Thoracic aorta (tissue), 2 donors: ENCODE results near the gene CDK3. TPM values are rescaled to one million over a fixed set of nuclear protein-coding genes. Genes with fewer than 3 reads are reported as not detected.

Source experiments
- ATAC-seq: fragments of 150-250 bp; one replicate; pipeline ENCODE4 v1.8.0; 2017; ENCODE audit warnings: low read depth; ENCODE audit not compliant: insufficient number of reproducible peaks, low FRiP score
- DNase-seq: peaks from one replicate; pipeline ENCODE4 v3.0.0-alpha.2; 2020; ENCODE audit warnings: low spot score
- H3K27ac ChIP-seq, 2 donors: fragments of 200-600 bp; sonication (generic); 1 replicate in 1 of 2; 2 replicates in 1 of 2; pipeline ENCODE4 v1.5.1; 2016; ENCODE audit warnings: mild to moderate bottlenecking in 2 of 2, moderate library complexity in 2 of 2
- H3K27me3 ChIP-seq: fragments of 200-600 bp; sonication (generic); replicated peaks from 2 replicates; pipeline ENCODE4 v1.6.0; 2016; ENCODE audit warnings: mild to moderate bottlenecking; ENCODE audit not compliant: insufficient read depth
- H3K36me3 ChIP-seq: fragments of 200-600 bp; sonication (generic); one replicate; pipeline ENCODE4 v1.5.1; 2016
- H3K4me1 ChIP-seq, 2 donors: fragments of 200-600 bp; sonication (generic); 1 replicate in 1 of 2; 2 replicates in 1 of 2; pipeline versions ENCODE4 v1.5.1 to v1.6.0; 2016; ENCODE audit warnings: low read depth in 2 of 2, mild to moderate bottlenecking in 1 of 2; ENCODE audit not compliant: control insufficient read depth in 1 of 2
- H3K4me3 ChIP-seq: fragments of 200-600 bp; sonication (generic); 2 replicates; pipeline ENCODE4 v1.5.1; 2016; ENCODE audit warnings: mild to moderate bottlenecking
- H3K9me3 ChIP-seq: fragments of 200-600 bp; sonication (generic); 2 replicates; pipeline ENCODE4 v1.5.1; 2016
- total RNA-seq, 2 donors: library from RNA; depleted of rRNA; stranded (reverse); fragments of >200 nt; gene quantifications; one replicate each; pipeline versions ENCODE4 v1.1.0 to v1.2.3, GENCODE V29; 2016
- TF ChIP-seq, protein P1 (sequence below): fragments of 200-600 bp; sonication (generic); IDR thresholded peaks from one replicate; pipeline ENCODE4 v1.5.1; 2019; ENCODE audit warnings: antibody characterized with exemption

The CDK3 gene
- total RNA-seq, 2 donors from 2014 or later: 3.2 to 4.9 TPM

DNA sequence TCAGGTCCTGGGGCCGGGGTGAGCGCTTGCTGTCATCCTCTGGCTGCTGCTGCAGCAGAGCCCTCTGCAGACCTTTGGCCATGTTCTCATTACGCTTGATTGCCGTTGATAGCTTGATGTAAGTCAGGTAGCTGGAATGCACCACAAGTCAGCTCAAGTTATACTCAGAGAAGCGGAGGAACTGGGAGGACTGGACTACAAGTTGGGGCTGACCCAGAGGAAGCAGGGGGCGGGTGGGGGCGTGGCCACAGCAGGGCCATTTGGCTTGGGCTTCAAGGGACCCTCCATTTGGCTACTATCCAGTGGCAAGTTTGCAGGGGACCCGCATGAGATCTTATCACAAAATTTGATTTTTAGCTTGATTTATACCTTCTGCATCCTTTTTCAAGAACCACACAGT lies 45.4 kb downstream of the CDK3 start:
- DNase-seq: no peak
- Histone ChIP-seq H3K4me1 (no peaks in the 10 kb centered on the region), H3K27me3 (no peaks in the 10 kb centered on the region), H3K9me3 (no peaks in the 10 kb centered on the region), H3K36me3 (peaks cover 89% of the 10 kb centered on the region), H3K27ac (no peak overlapping the region), H3K4me3 (no peak overlapping the region)
- no peak for ATAC-seq
- TF ChIP-seq, protein P1, sequence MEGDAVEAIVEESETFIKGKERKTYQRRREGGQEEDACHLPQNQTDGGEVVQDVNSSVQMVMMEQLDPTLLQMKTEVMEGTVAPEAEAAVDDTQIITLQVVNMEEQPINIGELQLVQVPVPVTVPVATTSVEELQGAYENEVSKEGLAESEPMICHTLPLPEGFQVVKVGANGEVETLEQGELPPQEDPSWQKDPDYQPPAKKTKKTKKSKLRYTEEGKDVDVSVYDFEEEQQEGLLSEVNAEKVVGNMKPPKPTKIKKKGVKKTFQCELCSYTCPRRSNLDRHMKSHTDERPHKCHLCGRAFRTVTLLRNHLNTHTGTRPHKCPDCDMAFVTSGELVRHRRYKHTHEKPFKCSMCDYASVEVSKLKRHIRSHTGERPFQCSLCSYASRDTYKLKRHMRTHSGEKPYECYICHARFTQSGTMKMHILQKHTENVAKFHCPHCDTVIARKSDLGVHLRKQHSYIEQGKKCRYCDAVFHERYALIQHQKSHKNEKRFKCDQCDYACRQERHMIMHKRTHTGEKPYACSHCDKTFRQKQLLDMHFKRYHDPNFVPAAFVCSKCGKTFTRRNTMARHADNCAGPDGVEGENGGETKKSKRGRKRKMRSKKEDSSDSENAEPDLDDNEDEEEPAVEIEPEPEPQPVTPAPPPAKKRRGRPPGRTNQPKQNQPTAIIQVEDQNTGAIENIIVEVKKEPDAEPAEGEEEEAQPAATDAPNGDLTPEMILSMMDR: no peak

DNA sequence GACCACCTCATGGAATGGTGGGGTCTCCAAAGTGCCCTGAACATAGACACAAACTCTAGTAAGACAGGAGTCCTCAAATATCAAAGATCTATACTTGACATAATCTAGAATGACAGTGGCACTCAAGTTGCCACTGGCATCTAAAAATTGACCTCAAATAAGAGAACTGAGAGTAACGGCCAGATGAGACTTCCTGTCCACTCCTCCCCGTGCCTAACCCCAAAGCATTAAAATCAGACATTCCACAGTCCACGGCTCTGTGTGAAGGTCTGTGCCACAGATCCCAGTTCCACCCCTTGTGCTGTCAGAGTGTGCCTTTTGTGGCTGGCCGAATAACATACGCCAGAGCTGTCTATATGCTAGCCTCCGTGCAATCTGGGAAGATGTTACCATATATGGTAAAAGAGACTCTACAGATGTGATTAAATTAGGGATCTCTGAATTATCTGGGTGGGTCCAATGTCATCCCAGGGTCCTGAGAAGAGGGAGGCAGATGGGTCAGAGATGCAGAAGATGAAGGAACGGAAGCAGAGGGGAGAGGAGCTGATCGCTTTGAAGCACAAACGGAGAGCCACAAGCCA lies 47.5 kb downstream of the CDK3 start:
- TF ChIP-seq, protein P1: no peak
- ATAC-seq: no peak
- Histone ChIP-seq H3K9me3 (no peaks in the 10 kb centered on the region), H3K4me3 (no peak overlapping the region), H3K27ac (no peak overlapping the region), H3K27me3 (no peaks in the 10 kb centered on the region), H3K4me1 (no peaks in the 10 kb centered on the region), H3K36me3 (peaks cover 77% of the 10 kb centered on the region)
- no peak for DNase-seq

DNA sequence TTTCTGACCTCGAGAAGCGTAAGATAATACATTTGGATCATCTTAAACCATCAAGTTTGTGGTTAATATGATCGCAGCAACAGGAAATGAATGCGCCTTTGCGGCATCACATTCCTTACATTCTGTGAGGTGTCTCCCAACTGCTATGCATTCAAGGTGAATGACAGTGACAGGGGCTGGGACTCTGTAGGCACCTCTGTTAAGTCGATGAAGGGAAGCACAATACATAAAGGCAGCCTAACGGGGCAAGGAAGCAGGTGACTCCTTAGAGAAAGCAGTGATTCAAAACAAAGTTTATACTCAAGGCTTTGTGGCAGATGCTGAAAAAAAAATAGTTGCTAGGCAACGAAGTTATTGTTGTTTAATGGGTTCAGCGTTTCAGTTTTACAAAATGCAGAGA lies 48.1 kb downstream of the CDK3 start:
- ATAC-seq (no peak), DNase-seq (no peak)
- H3K27ac ChIP-seq: no peak overlapping the region
- TF ChIP-seq, protein P1: no peak
- no peaks in the 10 kb centered on the region for H3K9me3 ChIP-seq
- H3K36me3 ChIP-seq: peaks cover 71% of the 10 kb centered on the region
- H3K27me3 ChIP-seq: no peaks in the 10 kb centered on the region
- no peaks in the 10 kb centered on the region for H3K4me1 ChIP-seq
- no peak overlapping the region for H3K4me3 ChIP-seq

DNA sequence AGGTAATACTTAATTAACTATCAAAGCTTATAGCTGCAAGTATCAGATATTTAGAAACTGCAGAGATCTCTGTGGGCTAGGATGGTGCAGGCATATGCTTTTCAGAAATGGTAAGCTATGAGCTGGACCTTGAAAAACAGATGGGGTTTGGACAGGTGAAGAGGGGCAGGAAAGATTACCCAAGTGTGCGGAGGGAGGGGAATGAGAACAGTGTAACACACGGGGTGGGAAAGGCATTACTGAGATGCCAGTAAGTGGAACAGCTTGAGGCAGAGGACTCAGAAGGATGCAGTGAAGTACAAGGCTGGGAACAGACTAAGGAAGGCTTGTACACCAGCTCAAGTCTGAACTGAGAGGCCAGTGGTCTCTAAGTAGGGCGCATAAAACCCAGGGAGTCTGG lies 48.6 kb downstream of the CDK3 start:
- no peak overlapping the region for H3K4me3 ChIP-seq
- H3K27ac ChIP-seq: no peak overlapping the region
- H3K27me3 ChIP-seq: no peaks in the 10 kb centered on the region
- TF ChIP-seq, protein P1: no peak
- H3K9me3 ChIP-seq: no peaks in the 10 kb centered on the region
- DNase-seq (no peak), ATAC-seq (no peak)
- H3K4me1 ChIP-seq: no peaks in the 10 kb centered on the region
- H3K36me3 ChIP-seq: peaks cover 65% of the 10 kb centered on the region

DNA sequence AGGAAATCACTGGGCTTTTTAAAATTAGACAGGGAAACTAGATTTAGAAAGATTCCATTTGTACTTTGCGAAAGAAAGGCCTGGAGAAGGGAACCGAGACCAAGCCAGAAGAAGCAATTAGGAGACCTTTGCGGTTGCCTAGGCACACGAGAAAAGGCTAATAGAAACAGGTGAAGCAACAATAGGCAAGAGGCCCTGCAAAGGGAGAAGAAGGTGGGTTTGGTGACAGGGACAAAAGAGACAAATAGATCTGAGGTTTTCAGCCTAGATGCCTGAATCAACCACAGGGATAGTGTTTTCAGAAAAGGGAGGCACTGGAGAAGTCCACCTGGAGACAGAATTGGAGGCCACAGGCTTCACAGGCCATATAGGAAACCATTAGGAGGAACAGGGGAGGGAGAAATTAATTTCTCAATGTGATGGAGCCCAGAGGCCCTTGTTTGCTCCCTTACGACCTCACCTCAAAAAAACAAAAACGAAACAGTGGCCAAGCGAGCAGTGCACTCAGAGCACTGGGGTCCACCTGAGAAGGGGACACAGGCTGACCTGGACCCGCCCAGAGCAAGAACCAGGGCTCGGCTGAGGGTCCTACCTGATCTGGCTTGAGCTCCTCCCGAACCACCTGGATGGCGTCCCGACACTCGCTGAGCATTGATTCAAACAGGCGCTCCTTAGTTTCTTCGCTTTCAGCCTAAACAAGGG lies 49.3 kb downstream of the CDK3 start:
- no peaks in the 10 kb centered on the region for H3K4me1 ChIP-seq
- H3K9me3 ChIP-seq: no peaks in the 10 kb centered on the region
- peaks cover 58% of the 10 kb centered on the region for H3K36me3 ChIP-seq
- DNase-seq (no peak), ATAC-seq (no peak)
- H3K4me3 ChIP-seq: no peak overlapping the region
- no peak overlapping the region for H3K27ac ChIP-seq
- no peaks in the 10 kb centered on the region for H3K27me3 ChIP-seq
- TF ChIP-seq, protein P1: no peak
